ENCODE data around the gene ZBTB24.

ZBTB24 gene

GRCh38 chr6:109449064-109449794 lies 33.8 kb downstream of the ZBTB24 start:
- no peak for DNase-seq

- no peak for DNase-seq
Measured at GRCh38 chr6:109448615-109449014, 34.4 kb downstream of the ZBTB24 start.

DNA sequence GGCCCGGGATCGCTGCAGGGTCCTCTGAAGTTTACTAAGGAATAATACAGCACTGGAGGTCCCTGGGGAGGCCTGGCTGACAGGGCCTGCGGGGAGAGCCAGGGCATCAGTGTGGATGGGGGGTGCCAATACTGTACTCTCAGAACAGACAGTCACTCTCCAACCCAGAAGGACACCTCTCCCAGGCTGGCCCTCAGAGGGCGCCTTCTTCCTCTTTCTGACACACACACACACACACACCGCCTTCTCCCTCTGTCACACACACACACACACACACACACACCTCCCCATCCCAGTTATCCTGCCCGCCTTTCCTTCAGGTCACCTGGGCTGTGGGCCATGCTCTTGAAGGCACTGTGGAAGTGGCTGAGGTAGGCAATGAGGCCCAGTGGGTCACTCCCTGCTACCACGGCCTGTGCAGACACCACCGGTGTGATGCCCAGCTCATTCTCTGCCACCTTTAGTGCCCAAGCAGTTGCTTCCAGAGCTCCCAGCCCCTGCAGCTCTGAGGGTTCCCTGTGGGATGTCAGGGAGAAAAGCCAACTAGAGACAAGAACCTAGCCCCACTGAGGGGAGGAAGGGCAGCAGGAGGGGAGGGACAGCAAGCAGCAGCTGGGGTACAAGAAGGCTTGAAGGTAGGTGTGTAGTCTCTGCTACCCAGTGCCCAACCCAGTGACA lies 35.0 kb downstream of the ZBTB24 start:
- DNase-seq, result no peak

GRCh38 chr6:109447087-109447486 lies 35.9 kb downstream of the ZBTB24 start:
- DNase-seq, result no peak

DNA sequence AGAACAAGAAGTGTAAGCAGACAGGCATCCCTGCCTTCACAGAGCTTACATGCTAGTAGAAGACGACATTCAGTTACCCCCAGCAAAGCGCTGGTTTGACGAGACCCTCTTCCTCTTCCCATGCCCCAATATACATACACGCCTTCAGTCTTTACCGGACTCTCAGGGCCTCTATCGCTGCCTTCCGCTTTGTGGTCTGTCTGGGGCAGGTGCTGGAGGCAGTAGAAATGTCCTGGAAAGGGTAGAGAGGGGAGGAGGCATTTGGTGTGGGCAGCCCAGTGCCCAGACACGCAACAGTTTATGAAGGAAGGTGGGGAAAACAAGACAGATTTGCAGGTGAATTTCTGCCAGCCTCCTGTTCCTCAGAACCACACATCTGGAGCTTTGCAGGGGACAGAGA lies 36.5 kb downstream of the ZBTB24 start:
- DNase-seq, result no peak

DNA sequence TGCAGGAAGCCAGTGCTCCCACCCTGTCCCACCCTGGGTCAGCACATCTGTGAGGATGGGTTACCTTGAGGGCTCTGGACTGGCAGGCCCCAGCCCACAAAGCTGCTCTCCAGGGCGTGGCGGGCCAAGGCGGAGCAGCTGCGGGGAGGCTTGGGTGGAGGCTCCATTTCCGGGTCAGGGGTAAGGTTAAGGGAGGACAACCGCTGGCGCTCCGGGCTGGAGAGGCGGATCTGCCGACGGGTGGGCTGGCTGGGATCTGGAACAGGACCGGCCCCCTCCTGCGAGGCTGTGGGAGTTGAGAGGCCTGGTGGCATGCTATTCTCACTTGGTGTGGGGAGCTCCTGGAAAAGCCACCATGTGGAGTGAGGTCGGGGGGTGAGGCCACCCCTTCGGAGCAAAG lies 36.9 kb downstream of the ZBTB24 start:
- no peak for DNase-seq

GRCh38 chr6:109445382-109445781 lies 37.6 kb downstream of the ZBTB24 start:
- no peak for DNase-seq

DNA sequence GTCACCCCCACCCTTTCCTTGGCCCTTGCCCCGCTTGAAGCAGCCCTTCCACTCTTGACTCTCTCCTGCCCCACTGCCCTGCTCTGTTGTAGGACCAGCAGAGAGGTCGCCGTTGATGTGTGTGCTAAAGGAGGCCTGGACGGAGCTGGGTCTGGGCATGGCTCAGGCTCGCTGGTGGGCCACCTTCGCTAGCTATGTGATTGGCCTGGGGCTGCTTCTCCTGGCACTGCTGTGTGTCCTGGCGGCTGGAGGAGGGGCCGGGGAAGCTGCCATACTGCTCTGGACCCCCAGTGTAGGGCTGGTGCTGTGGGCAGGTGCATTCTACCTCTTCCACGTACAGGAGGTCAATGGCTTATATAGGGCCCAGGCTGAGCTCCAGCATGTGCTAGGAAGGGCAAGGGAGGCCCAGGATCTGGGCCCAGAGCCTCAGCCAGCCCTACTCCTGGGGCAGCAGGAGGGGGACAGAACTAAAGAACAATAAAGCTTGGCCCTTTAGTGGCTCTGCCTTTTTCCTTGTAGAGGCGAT lies 39.5 kb downstream of the ZBTB24 start:
- no peak for DNase-seq

DNA sequence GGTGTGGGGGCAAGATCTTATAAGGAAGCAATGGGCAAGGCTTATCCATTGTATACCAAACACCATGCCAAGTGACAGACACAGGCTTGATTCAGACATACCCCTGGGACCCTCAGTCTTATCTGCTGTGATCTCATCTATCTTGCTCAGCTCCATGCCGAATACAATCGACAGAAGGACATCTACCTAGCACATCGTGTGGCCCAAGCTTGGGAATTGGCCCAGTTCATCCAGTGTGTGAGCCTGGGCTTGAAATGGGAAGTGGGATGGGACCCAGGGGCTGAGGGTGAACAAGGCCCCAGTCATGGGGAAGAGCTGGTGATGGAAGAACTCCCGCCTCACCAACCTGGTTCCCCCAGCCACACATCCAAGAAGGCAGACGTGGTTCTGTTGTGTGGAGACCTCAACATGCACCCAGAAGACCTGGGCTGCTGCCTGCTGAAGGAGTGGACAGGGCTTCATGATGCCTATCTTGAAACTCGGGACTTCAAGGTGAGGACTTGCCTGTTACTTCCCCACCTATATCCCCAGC lies 40.6 kb downstream of the ZBTB24 start:
- no peak for DNase-seq

DNA sequence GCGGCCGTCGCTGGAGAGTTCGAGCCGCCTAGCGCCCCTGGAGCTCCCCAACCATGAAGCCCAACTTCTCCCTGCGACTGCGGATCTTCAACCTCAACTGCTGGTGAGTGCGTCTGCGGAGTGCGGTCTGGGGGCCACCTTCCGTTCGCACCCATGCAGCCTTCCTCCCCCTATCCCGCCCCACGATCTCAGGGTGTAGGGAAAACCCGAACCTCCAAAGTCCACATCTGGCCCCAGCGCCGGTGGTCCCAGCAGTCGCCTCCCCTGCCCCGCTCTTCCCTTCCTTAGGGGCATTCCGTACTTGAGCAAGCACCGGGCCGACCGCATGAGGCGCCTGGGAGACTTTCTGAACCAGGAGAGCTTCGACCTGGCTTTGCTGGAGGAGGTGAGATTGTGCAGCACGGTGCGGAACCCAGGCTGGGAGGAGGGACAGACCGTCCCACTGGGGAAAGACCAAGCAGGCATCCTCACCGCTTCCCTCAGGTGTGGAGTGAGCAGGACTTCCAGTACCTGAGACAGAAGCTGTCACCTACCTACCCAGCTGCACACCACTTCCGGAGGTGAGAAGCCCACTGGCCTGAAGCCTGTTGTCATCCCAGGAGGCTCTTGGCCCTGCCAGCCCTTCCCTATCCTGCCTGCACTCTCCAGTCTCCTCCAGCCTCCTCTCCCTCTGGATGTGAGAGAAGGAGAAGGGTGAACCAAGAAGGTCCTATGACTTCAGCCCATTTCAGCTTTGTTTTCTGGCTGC lies 41.8 kb downstream of the ZBTB24 start:
- DNase-seq, result peak; percentile 30

DNA sequence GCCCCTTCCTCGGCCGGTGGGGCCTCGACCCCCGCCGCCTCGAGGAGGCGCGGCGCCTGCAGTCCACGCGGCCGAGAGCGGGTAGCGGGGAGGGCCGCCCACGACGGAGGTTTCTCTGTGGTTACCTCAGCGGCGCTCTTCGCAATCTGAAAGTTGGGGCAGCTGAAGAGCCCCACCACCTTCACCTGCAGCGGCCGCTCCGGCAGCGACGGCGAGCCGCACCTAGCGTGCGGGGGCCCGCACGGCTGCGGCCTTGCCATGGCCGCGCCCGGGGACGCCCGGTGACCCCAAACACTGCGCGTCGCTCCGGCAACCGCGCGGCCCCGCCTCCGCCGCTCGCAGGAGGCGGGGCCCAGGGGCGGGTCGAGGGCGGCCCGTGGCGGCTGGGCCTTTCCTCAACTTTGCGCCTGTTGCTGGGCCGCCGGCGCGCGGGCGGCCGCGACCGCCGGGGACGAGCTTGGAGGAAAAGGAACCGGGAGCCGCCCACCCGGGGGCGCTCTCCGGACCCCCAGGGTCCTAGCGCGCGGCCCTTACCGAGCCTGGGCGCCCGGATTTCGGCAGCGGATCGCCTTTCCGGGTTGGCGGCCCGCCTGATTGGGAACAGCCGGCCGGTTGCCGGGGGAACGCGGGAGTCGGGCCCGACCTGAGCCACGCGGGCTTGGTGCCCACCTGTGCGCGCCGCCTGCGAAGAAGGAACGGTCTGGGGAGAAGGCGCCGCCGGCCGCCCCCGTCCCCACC lies 42.5 kb downstream of the ZBTB24 start, which contains the start of the genes PPIL6 and SMPD2:
Gene PPIL6, minus strand, starts transcription at position 298 of the 738 bp plus-strand sequence. Its CDS starts 38 bp downstream, at position 260.
Gene SMPD2, plus strand, starts transcription at position 394 of the 738 bp plus-strand sequence. CDS start 398 bp downstream, outside the sequence.
- peak; percentile 78 for DNase-seq

GRCh38 chr6:109436041-109436440 lies 47.0 kb downstream of the ZBTB24 start:
- DNase-seq, result no peak

DNA sequence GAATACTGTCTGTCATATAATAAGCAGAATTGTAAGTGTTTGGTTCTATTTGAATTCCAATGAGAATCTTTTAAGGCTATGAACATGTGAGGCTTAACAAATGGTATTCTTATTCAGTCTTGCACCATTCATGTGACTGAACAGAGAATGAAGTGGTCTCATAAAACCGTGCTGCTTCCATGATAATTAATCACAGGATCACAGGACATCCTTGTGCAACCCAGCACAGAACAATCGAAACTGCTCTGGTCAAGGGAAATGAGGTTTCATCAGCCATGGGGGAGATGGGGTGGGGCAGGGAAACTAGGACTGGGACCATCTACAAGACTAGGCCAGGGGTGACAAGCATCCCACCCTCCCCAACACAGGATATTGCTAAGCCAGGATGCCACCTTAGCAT lies 48.6 kb downstream of the ZBTB24 start:
- no peak for DNase-seq

GRCh38 chr6:109429496-109429895 lies 53.5 kb downstream of the ZBTB24 start:
- DNase-seq, result no peak

GRCh38 chr6:109428889-109429477 lies 54.0 kb downstream of the ZBTB24 start:
- DNase-seq, result no peak

DNA sequence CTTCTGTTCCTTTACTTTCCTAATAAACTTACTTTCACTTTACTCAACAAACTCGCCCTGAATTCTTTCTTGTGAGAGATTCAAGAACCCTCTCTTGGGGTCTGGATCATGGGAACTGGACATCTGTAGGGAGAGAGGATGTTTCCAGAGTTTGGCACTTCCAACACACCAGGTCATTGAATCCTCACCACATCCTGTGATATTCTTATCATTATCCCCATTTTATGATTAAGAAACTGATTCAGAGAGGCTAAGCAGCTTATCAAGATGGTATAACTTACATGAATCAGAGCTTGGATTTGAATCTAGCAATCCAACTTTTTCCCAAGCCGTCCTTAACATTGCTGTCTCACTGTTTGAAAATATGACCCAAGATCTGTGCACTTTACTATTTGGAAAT lies 58.1 kb downstream of the ZBTB24 start:
- DNase-seq, result no peak

DNA sequence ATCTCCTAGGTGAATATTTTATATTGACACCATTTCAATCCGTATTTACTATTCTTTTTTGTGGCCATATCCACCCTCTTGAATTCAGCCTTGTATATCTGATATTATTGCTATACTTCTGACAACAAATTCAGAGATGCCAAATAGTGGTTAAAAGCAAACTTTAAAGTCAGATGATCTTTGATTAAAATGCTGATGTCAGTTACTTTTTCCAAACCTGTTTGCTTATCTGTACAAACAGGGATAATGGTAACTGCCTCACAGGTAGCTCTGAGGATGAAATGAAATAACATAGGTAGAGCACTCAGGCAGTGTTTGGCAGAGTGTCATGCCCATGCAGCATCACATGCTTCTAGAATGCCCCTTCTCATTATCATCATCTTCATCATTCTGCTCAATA lies 61.8 kb downstream of the ZBTB24 start:
- DNase-seq, result no peak

DNA sequence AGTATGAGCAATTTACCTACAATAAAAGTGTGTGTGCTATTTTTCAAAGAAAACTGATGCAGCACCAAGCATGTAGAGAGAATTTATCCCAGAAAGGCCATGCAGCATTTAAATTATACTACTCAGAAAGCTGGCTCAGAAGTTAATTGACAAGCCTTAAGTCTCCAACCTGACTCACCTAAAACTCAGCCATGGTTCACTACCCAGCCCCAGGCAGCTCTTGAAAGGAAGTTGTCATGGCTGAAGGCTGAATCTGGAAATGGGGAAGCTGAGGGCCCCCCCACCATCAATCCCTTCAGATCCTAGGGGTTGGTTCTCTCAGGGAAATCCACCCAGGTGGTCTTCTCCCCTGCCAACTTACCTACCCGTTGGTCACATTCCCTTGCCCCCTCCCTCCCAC lies 62.3 kb downstream of the ZBTB24 start:
- no peak for DNase-seq

- no peak for DNase-seq
Measured at GRCh38 chr6:109417646-109418045, 65.4 kb downstream of the ZBTB24 start.
